Measurements from ENCODE around the gene SPOCK2. TPM values are rescaled to one million over a fixed set of nuclear protein-coding genes. Genes with fewer than 3 reads are reported as not detected.

SPOCK2 gene
- polyA plus RNA-seq, 1 donor from 2014 or later = 5.6 TPM

- Histone ChIP-seq H2AFZ (ENCODE audit: low read depth, low read length) (no peak overlapping the region), H3K4me2 (ENCODE audit: low read length) (no peak overlapping the region), H3K9ac (ENCODE audit: low read length) (no peak overlapping the region), H3K79me2 (replicated peaks; ENCODE audit: insufficient read depth, low read length) (no peaks in the 10 kb centered on the region), H3K27ac (ENCODE audit: low read length) (no peak overlapping the region), H3K4me3 (ENCODE audit: low read length) (no peak overlapping the region), H4K20me1 (ENCODE audit: insufficient read depth) (no peaks in the 10 kb centered on the region), H3K36me3 (ENCODE audit: insufficient read depth, low read length) (no peaks in the 10 kb centered on the region), H3K27me3 (ENCODE audit: insufficient read depth, low read depth, low read length) (no peaks in the 10 kb centered on the region), H3K9me2 (ENCODE audit: insufficient read depth, low read length) (no peaks in the 10 kb centered on the region), H3F3A (ENCODE audit: insufficient read depth, low read length, poor library complexity, severe bottlenecking) (peaks cover 8% of the 10 kb centered on the region), H3K9me3 (ENCODE audit: low read length) (no peaks in the 10 kb centered on the region)
- TF ChIP-seq REST (IDR thresholded peaks at IDR 0.05; ENCODE audit: borderline replicate concordance) = no peak
- no peak for TF ChIP-seq EZH2 (IDR thresholded peaks at IDR 0.05; ENCODE audit: borderline replicate concordance, insufficient read depth, low read length, poor library complexity, severe bottlenecking)
- no peak for TF ChIP-seq TAF1 (IDR thresholded peaks at IDR 0.05; ENCODE audit: low read depth)
- no peak for TF ChIP-seq RAD21 (conservative IDR thresholded peaks at IDR 0.05)
- TF ChIP-seq SMC3 (conservative IDR thresholded peaks at IDR 0.05; ENCODE audit: poor library complexity) = no peak
- TF ChIP-seq CTCF (IDR thresholded peaks at IDR 0.05; ENCODE audit: poor library complexity, severe bottlenecking) = no peak
- TF ChIP-seq POLR2AphosphoS5 (IDR thresholded peaks at IDR 0.05) = no peak
- no peak for TF ChIP-seq MXI1 (conservative IDR thresholded peaks at IDR 0.05; ENCODE audit: poor library complexity, severe bottlenecking)
- TF ChIP-seq EP300 (conservative IDR thresholded peaks at IDR 0.05; ENCODE audit: poor library complexity, severe bottlenecking) = no peak
These were observed 33.9 kb upstream of the SPOCK2 start for GRCh38 chr10:72122221-72122620.

GRCh38 chr10:72121389-72121788 is 33.0 kb upstream of the SPOCK2 start:
- H3K27me3 ChIP-seq (ENCODE audit: insufficient read depth, low read depth, low read length) = no peaks in the 10 kb centered on the region
- no peak overlapping the region for H3K4me3 ChIP-seq (ENCODE audit: low read length)
- no peak overlapping the region for H2AFZ ChIP-seq (ENCODE audit: low read depth, low read length)
- TF ChIP-seq EP300 (conservative IDR thresholded peaks at IDR 0.05; ENCODE audit: poor library complexity, severe bottlenecking) (no peak), EZH2 (IDR thresholded peaks at IDR 0.05; ENCODE audit: borderline replicate concordance, insufficient read depth, low read length, poor library complexity, severe bottlenecking) (no peak), SMC3 (conservative IDR thresholded peaks at IDR 0.05; ENCODE audit: poor library complexity) (no peak), CTCF (IDR thresholded peaks at IDR 0.05; ENCODE audit: poor library complexity, severe bottlenecking) (no peak), RAD21 (conservative IDR thresholded peaks at IDR 0.05) (no peak), POLR2AphosphoS5 (IDR thresholded peaks at IDR 0.05) (no peak), REST (IDR thresholded peaks at IDR 0.05; ENCODE audit: borderline replicate concordance) (no peak), TAF1 (IDR thresholded peaks at IDR 0.05; ENCODE audit: low read depth) (no peak), MXI1 (conservative IDR thresholded peaks at IDR 0.05; ENCODE audit: poor library complexity, severe bottlenecking) (no peak)
- H3K27ac ChIP-seq (ENCODE audit: low read length) = no peak overlapping the region
- H3K79me2 ChIP-seq (replicated peaks; ENCODE audit: insufficient read depth, low read length) = no peaks in the 10 kb centered on the region
- no peaks in the 10 kb centered on the region for H4K20me1 ChIP-seq (ENCODE audit: insufficient read depth)
- H3K9ac ChIP-seq (ENCODE audit: low read length) = no peak overlapping the region
- H3K4me2 ChIP-seq (ENCODE audit: low read length) = no peak overlapping the region
- H3K9me2 ChIP-seq (ENCODE audit: insufficient read depth, low read length) = no peaks in the 10 kb centered on the region
- H3F3A ChIP-seq (ENCODE audit: insufficient read depth, low read length, poor library complexity, severe bottlenecking) = peaks cover 8% of the 10 kb centered on the region
- no peaks in the 10 kb centered on the region for H3K36me3 ChIP-seq (ENCODE audit: insufficient read depth, low read length)
- no peaks in the 10 kb centered on the region for H3K9me3 ChIP-seq (ENCODE audit: low read length)
